Activated CD4-positive, alpha-beta T cell treated with anti-CD3 and anti-CD28 coated beads, Interleukin-10, Interleukin-2, amounts not matched to agents 100 ng/mL and 50 ng/mL, durations not matched to agents 16 hours and 8 hours (primary cell): ENCODE results near the gene SET.
A peak's percentile ranks its signal among the peaks of the same experiment; 100 is the strongest.
"Not testable (repeated sequence)": the region's sequence is repeated elsewhere in the genome, so short reads cannot be mapped to it uniquely, and the experiment has no call there.

ENCODE experiments used
- DNase-seq: peaks from one replicate; pipeline ENCODE4 v3.0.0-alpha.2; 2020

SET gene

DNA sequence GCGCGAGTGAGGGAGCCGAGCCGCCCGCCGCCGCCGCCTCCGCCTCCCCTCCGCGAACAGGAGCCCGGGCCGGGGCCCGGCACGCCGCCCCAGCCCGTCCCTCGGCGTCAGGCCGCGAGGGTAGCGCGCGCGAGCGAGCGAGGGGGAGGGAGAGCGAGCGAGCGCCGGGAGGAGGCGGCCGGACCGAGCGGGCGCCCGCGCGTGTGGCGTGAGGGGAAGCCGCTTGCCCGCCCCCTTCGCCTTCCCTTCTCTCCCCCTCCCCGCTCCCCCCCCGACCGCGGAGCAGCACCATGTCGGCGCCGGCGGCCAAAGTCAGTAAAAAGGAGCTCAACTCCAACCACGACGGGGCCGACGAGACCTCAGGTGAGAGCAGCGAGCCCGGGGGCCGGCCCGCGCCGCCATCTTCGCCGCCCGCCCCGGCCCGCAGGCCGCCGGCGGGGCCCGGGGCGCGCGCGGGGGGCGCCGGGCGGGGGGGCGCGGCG lies 312 bp downstream of the SET start:
- DNase-seq, result no peak

DNA sequence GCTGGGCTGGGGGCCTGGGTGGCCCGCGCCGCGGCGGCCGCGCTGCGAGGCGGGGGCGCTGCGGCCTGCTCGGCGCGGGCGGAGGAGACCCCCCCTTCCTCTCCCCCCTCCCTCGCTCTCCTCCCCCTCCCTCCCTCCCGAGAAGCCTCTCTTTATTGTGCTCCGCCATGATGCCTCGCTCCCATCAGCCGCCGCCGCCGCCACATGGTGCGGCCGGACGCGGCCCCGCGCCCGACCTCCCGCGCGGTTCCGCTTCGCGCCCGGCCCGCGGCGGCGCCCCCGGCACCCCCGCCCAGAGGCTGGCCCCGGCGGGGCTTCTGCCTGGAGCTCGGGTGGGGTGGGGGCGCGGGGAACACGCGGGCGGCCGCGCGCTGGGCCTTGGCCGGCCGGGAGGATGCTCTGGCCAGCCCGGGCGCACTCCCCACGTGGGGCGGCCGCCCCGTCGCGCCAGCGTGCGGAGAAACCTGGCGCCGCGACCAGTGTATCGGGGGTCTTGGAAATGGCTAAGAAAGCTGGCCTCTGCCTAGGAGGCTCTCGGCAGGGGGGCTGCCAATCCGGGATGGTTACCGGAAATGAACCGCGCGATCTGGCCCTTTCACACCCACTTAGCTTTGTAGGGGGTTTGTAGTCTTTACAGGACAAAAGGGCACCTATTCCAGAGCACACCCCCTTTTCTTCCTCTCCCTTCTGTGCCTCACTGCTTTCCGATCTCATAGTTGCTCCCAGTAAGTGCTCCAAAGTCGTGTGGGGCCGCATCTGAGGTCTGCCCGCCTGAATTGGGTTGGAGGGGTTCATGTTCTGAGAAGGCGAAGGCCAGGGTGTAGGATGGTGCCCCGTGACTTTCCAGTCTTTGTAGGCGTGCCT lies 1.0 kb downstream of the SET start:
- DNase-seq, result peak; percentile 58

DNA sequence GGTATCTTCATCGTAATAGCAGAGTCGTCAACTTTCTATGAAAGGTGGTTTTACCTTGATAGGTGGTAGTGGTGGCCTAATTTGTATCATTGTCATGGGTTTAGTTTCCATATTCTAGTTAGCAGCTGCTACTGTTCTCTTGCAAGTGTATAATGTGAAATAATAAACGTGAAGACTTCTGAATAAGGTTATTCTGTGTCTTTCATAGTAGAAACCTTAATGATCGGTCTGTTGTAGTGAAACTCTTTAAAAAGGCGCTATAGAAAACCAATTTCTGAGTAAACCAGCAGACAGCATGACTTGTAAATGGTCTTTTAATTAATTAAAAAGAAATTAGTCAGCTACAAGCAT lies 1.6 kb downstream of the SET start:
- no peak for DNase-seq

DNA sequence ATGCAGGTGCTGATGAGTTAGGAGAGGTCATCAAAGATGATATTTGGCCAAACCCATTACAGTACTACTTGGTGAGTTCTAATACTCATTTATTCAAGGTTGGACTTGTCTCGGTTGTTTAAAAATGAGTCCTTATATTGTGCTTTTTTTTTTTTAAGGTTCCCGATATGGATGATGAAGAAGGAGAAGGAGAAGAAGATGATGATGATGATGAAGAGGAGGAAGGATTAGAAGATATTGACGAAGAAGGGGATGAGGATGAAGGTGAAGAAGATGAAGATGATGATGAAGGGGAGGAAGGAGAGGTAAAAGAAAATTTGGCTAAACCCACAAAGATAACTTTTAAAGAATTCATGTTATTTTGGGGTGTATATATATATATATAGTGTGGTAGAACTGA lies 4.7 kb downstream of the SET start:
- DNase-seq, result not testable (repeated sequence)

DNA sequence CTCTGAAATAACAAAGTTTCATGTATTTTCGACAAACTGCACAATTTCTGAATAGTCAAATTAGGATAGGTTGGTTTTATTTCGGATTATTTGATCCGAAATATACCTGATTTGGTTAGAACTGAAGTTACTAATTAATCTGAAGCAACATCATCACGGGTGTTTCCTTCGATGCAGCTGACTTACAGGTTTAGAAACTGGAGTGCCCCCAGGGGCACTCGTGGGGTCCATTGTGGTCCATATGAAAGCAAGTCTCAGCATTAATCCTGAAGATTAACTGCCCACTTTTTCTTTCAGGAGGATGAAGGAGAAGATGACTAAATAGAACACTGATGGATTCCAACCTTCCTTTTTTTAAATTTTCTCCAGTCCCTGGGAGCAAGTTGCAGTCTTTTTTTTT lies 5.3 kb downstream of the SET start:
- DNase-seq, result no peak

DNA sequence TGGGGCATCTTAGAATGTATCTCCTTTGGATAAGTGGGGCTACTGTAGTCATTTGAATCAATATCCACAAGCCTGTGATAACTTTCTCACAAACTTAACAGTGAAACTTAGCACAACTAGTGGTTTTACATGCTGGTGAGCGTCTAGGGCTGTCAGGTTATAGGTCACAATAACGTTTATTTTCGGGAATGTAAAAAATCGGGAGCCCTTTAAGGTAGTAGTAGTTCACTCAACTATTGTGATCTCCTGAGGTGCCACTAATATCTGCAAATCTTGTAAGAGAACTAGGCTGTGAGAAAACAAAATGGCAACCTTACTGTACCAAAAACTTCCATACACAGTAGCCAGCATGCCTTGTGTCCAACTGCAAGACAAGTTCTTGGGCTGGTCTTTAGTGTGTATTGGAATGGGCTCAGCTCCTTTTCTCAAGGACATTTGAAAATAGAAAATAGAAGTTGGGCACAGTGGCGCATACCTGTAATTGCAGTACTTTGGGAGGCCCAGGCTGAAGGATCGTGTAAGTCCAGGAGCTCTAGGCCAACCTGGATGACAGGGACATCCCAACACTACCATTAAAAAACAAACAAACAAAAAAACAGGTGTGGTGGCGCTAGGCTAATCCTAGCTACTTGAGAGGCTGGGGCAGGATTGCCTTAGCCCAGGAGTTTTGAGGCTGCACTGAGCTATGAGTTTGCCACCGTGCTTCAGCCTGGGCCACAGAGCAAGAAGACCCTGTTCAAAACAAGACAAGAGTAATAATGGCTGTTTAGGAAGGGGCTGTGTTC lies 8.1 kb downstream of the SET start:
- DNase-seq, result no peak

DNA sequence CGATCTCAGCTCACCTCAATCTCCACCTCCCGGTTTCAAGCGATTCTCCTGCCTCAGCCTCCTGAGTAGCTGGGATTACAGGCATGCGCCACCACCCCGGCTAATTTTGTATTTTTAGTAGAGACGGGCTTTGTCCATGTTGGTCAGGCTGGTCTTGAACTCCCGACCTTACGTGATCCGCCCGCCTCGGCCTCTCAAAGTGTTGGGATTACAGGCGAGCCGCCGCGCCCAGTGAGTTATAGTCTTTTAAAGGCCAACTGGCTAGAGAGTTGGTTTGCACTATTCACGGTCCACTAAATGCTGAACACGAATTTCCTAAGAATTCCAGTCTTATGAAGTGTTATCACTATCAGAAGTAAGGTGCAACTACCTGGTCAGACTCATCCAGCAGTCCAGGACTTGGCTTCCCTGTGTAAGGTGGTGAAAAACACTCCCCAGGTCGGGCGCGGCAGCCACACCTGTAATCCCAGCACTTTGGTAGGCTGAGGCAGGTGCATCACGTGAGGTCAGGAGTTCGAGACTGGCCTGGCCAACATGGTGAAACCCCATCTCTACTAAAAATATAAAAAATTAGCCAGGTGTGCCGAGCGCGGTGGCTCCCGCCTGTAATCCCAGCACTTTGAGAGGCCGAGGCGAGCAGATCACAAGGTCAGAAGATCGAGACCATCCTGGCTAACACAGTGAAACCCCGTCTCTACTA lies 10.2 kb downstream of the SET start:
- not testable (repeated sequence) for DNase-seq

DNA sequence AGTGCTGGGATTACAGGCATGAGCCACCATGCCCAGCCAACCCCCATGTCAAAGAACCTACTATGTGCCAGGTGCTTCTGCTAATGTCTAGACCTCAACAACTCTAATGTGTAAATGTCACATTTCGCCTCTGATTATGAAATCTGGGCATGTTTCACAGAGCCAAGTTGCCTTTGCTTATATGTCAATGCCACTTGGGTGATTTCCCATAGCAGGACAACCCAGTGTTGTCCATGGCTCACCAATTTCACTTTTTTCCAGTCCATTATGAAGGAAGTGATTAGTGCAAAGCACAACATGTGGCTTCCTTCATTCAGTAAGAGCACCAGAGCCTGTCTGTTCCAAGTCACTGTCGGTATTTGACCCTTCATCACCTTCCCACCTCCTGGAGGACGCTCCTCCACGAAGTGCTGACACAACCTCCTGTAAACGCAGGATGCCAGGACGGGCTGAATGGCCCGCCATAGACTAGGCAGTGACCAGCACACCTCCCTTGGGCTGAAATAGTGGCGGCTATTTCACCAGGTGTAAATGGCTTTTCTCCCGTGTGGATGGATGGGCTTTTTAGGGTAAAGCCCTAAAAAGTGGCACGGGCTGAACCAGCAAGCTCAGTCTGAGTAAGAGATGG lies 12.3 kb downstream of the SET start:
- no peak for DNase-seq

DNA sequence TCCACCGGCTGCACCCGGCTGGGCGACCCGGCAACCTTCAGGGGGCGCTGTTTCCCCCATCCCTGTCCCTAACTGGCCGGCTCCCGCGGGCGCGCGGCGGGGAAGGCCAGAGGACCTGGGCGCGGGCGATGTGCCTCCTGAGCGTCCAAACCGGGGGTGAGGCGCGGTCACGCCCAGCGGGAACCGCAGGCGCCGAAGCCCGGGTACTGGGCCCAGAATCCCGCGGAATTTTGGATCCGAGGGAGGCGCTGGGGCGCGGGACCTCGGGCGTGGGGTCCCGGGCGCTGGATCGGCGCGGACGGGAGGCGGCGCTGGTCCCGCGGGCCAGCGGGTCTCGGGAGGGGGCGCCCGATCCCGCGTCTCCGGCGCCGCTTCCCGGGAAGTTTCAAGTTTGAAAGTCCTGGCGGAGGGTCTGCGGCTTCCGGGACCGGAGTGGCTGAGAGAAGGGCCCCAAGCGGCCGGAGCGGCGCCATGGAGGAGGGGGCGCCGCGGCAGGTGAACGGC lies 13.5 kb downstream of the SET start, which contains the start of gene PKN3:
TSS of gene PKN3 (plus strand) at position 59 of the 504 bp plus-strand sequence. CDS start at position 472, 413 bp downstream.
- DNase-seq, result peak; percentile 91

DNA sequence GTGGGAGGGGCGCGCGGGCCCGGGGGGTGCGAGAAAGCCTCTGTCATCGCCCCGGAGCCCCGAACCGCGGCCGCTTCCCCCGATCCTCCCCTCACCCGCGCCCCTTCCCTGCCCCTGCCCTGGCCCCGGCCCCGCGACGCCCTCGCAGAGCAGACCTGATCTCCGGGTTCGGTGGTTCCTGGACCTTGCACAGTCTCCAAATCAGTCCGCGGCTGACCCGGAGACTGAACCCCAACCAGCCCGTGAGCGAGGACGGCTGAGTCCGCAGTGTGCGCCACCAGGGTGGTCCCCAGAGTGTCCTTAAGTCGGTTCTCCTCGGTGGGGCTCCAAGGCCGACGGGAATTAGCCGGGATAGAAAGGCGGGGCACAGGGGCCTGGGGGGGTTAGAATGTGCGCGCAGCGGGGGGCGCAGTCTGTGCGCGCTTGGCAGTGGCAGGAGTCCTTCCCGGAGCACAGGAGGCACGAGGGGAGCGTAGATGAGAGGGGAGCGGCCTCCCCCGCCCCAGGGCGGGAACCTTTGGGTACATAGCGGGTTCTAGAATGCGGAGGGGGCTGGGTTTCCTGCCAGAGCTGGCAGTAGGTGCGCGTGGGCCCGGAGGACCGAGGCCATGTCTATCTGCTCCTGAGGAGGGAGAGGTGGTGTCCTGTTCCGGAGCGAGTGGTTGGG lies 14.1 kb downstream of the SET start:
- DNase-seq, result peak; percentile 56

DNA sequence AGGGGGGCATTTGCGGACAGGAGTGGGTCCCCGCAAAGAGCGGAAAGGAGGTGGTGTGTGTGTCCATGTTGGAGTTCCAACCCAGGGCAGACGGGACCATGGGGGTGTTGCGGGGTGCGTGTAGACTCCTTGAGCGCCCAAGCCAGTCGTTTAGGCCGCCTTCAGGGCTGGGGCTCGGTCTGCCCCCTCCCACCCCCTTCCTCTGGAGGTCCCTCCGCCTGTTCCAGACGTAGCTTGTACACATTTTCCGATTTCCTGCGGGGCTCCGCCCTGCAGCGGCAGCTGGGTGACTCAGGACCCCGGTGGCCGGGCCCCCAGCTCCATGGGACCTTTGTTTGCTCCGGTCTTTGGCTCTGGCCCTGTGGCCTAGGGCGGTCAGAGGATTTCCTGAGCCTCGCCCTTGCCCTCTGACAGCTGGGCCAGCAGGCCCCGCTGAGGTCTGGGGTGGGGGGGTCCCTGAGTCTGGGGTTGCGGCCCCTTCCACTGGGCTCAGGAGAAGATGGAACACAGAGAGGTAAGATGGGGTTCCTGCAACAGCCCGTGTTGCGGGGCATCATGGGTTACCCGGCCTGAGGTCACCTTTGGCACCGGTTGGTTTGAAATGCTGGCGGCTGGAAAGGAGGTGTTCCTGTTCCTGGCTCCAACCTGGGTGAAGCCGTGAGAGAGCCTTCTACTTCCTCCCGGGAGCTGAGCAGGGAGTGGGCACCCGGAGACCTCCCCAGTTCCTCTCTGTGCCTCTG lies 14.8 kb downstream of the SET start:
- peak; percentile 38 for DNase-seq

DNA sequence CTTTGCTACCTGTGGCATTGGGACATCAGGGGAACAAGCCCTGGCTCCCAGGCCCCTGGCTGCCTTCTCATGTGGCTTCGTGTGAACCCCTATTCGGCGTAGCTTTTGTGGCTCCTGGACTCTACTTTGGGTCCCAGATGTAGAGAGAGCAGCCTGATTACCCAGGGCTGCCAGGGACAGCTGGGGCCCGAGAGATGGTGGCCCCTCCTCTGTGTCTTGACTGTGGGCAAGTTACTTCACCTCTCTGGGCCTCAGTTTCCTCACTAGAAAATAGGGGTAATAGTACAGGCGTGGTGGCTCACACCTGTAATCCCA lies 15.3 kb downstream of the SET start:
- no peak for DNase-seq

DNA sequence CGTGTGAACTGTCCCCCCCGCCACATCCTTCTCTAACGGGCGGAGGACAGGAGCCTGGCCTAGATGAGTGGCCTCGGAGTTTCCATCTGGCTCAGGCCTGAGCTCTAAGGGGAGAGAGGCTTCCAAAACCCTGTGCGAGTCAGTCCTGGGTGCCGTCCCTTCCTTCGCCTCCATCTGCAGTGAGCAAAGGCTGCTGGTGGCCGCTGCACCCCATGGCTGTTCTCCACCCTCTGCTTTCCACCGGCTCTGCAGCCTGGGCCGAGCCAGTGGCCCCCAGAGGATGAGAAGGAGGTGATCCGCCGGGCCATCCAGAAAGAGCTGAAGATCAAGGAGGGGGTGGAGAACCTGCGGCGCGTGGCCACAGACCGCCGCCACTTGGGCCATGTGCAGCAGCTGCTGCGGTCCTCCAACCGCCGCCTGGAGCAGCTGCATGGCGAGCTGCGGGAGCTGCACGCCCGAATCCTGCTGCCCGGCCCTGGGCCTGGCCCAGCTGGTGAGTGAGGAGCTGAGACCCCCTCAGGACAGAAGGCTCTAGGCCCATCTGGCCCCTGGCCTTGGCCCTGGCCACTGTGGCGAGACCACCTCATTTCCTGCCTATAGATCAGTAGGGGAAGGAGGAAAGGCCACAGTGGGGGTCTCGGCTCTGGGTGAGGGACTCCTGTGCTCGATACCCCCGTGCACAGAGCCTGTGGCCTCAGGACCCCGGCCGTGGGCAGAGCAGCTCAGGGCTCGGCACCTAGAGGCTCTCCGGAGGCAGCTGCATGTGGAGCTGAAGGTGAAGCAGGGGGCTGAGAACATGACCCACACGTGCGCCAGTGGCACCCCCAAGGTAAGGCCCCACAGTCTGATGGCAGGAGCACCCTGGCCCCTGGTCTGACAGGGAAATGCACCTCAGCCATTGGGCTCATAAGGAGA lies 16.3 kb downstream of the SET start:
- no peak for DNase-seq

DNA sequence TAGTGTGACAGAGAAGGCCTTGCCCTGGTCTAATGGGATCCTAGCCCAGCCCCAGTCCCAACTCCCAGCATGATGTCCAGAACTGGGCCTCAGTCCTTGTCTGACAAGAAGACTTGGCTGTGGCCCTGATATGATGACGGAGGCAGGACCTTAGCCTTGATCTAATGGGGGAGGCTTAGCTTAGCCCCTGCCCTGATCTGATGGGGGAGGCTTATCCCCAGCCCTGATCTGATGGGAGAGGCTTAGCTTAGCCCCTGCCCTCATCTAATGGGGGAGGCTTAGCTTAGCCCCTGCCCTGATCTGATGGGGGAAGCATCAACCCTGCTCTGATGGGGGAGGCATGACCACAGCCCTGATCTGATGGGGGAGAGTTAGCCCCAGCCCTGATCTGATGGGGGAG lies 17.0 kb downstream of the SET start:
- DNase-seq, result no peak

DNA sequence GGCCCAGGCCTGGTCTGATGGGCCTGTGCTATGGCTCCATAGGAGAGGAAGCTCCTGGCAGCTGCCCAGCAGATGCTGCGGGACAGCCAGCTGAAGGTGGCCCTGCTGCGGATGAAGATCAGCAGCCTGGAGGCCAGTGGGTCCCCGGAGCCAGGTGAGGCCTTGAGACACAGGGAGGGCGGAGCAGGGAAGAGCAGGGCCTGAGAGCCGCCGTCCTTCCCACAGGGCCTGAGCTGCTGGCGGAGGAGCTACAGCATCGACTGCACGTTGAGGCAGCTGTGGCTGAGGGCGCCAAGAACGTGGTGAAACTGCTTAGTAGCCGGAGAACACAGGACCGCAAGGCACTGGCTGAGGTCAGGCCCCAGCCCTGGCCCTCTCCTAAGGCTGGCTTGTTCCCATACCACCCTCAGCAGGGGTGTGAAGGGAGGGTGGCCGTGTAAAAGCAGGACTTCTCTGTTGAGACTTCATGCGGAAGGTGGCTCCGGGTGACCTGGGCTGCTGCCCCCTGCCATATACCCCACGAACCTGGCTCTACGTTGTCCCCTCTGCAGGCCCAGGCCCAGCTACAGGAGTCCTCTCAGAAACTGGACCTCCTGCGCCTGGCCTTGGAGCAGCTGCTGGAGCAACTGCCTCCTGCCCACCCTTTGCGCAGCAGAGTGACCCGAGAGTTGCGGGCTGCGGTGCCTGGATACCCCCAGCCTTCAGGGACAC lies 17.8 kb downstream of the SET start:
- DNase-seq, result no peak

DNA sequence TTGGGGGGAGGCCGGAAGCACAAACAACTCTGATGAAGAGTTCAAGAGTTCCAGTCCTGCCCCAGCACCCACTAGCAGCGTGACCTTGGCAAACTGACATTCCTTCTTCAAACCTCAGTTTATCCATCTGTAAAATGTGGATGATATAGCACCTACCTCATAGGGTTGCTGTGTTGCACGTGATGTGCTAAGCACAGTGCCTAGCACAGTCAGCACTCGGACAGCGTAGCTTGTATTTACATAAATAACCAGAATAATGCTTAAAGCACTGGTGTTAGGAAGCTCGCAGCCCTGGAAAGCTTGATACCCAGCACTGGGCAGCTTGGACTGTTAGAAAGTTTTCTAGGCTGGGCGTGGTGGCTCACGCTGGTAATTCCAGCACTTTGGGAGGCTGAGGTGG lies 18.4 kb downstream of the SET start:
- DNase-seq, result no peak

DNA sequence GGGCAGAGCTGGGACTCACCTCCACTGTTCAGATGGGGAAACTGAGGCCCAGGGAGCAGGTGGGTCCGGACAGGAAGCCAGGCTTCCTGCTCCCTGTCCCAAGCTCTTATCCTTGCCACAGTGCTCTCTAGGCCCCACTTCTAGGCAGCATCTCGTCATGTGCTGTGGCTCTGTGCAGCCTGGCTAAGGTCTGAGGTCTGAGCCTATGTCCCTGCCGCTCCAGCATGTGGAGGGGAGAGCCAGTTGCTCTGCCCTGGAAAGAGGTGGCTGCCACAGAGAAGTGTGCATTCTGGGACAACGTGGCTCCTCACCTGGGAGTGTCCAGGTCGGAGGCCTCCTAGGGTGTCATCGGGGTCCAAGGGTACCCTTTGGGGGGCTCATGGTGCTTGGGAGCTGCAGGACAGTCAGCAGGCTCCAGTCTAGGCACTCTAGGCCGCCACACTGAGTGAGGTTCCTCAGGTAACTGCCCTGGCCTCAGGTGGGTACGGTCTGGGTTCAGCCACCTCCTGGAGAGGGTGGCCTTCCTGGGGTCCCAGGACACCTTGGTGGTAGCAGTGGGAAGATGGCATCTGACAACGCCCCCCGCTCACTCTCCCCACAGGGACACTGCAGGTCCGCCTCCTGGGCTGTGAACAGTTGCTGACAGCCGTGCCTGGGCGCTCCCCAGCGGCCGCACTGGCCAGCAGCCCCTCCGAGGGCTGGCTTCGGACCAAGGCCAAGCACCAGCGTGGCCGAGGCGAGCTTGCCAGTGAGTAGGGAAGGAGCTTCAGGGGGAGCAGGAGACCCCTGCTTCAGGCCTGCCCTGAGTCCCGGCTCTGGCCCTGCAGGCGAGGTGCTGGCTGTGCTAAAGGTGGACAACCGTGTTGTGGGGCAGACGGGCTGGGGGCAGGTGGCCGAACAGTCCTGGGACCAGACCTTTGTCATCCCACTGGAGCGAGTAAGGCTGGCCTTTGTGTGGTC lies 23.7 kb downstream of the SET start:
- no peak for DNase-seq

DNA sequence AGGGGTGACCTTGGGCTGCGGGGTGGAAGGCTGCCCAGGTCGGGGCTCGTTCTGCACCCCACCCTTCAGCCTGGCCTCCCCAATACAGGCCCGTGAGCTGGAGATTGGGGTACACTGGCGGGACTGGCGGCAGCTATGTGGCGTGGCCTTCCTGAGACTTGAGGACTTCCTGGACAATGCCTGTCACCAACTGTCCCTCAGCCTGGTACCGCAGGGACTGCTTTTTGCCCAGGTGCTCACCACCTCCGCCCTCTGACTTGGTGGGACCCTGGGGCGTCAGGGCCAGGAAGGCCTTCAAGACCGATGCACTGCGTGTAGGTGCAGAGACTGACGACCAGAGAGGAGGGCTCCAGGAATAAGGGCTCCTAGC lies 24.4 kb downstream of the SET start:
- DNase-seq, result no peak
